ENCODE data around the gene HGFAC.

Gene HGFAC

GRCh38 chr4:3441501-3442459 lies at the start of gene HGFAC:
HGFAC (plus strand) TSS chr4:3441968; CDS start chr4:3442002, 34 bp downstream.
- DNase-seq (ENCODE audit: low spot score) = no peak
- H3K27me3 ChIP-seq (ENCODE audit: insufficient read depth, poor library complexity, severe bottlenecking) = no peaks in the 10 kb centered on the region
- H3K4me3 ChIP-seq (ENCODE audit: severe bottlenecking) = no peak within 1 kb of the TSS
- ATAC-seq (ENCODE audit: low read depth) = no peak
- H3K36me3 ChIP-seq (ENCODE audit: low read depth) = no peaks in the 10 kb centered on the region
- peaks cover 22% of the 10 kb centered on the region for H3K4me1 ChIP-seq (ENCODE audit: insufficient read depth, poor library complexity, severe bottlenecking)
- no peak for TF ChIP-seq CTCF (IDR thresholded peaks at IDR 0.05; ENCODE audit: poor library complexity, severe bottlenecking)
- no peaks in the 10 kb centered on the region for H3K9me3 ChIP-seq (ENCODE audit: severe bottlenecking)
- H3K27ac ChIP-seq (ENCODE audit: poor library complexity, severe bottlenecking) = no peak within 1 kb of the TSS

GRCh38 chr4:3392321-3392720 lies 49.4 kb upstream of the HGFAC start:
- TF ChIP-seq CTCF (IDR thresholded peaks at IDR 0.05; ENCODE audit: poor library complexity, severe bottlenecking) = no peak

GRCh38 chr4:3393171-3393570 lies 48.6 kb upstream of the HGFAC start:
- DNase-seq (ENCODE audit: low spot score) = no peak

More at GRCh38 chr4:3392321-3392720, 49.4 kb upstream of the HGFAC start:
- Histone ChIP-seq H3K4me3 (ENCODE audit: severe bottlenecking) (no peak overlapping the region), H3K36me3 (ENCODE audit: low read depth) (peaks cover 13% of the 10 kb centered on the region; the same call in 1 of the 2 replicates), H3K9me3 (ENCODE audit: severe bottlenecking) (peaks cover 4% of the 10 kb centered on the region), H3K27me3 (ENCODE audit: insufficient read depth, poor library complexity, severe bottlenecking) (no peaks in the 10 kb centered on the region), H3K4me1 (ENCODE audit: insufficient read depth, poor library complexity, severe bottlenecking) (peaks cover 7% of the 10 kb centered on the region), H3K27ac (ENCODE audit: poor library complexity, severe bottlenecking) (no peak overlapping the region)
- ATAC-seq (ENCODE audit: low read depth) (no peak), DNase-seq (ENCODE audit: low spot score) (no peak)

GRCh38 chr4:3396600-3396999 lies 45.2 kb upstream of the HGFAC start:
- ATAC-seq (ENCODE audit: low read depth) (no peak), DNase-seq (ENCODE audit: low spot score) (no peak)
- H3K4me1 ChIP-seq (ENCODE audit: insufficient read depth, poor library complexity, severe bottlenecking) = peaks cover 14% of the 10 kb centered on the region
- H3K36me3 ChIP-seq (ENCODE audit: low read depth) = peaks cover 17% of the 10 kb centered on the region
- no peaks in the 10 kb centered on the region for H3K27me3 ChIP-seq (ENCODE audit: insufficient read depth, poor library complexity, severe bottlenecking)
- no peak for TF ChIP-seq CTCF (IDR thresholded peaks at IDR 0.05; ENCODE audit: poor library complexity, severe bottlenecking)
- peaks cover 4% of the 10 kb centered on the region for H3K9me3 ChIP-seq (ENCODE audit: severe bottlenecking)
- no peak overlapping the region for H3K27ac ChIP-seq (ENCODE audit: poor library complexity, severe bottlenecking)
- no peak overlapping the region for H3K4me3 ChIP-seq (ENCODE audit: severe bottlenecking)

More at GRCh38 chr4:3393171-3393570, 48.6 kb upstream of the HGFAC start:
- TF ChIP-seq CTCF (IDR thresholded peaks at IDR 0.05; ENCODE audit: poor library complexity, severe bottlenecking) = no peak
- ATAC-seq (ENCODE audit: low read depth) = no peak
- peaks cover 17% of the 10 kb centered on the region; the same call in 1 of the 2 replicates for H3K36me3 ChIP-seq (ENCODE audit: low read depth)
- H3K4me3 ChIP-seq (ENCODE audit: severe bottlenecking) = no peak overlapping the region
- no peaks in the 10 kb centered on the region for H3K27me3 ChIP-seq (ENCODE audit: insufficient read depth, poor library complexity, severe bottlenecking)
- H3K27ac ChIP-seq (ENCODE audit: poor library complexity, severe bottlenecking) = no peak overlapping the region
- H3K4me1 ChIP-seq (ENCODE audit: insufficient read depth, poor library complexity, severe bottlenecking) = peaks cover 6% of the 10 kb centered on the region
- peaks cover 4% of the 10 kb centered on the region for H3K9me3 ChIP-seq (ENCODE audit: severe bottlenecking)

- Histone ChIP-seq H3K27me3 (ENCODE audit: insufficient read depth, poor library complexity, severe bottlenecking) (no peaks in the 10 kb centered on the region), H3K4me3 (ENCODE audit: severe bottlenecking) (no peak overlapping the region), H3K9me3 (ENCODE audit: severe bottlenecking) (peaks cover 4% of the 10 kb centered on the region), H3K36me3 (ENCODE audit: low read depth) (peaks cover 17% of the 10 kb centered on the region), H3K4me1 (ENCODE audit: insufficient read depth, poor library complexity, severe bottlenecking) (peaks cover 14% of the 10 kb centered on the region), H3K27ac (ENCODE audit: poor library complexity, severe bottlenecking) (no peak overlapping the region)
- TF ChIP-seq CTCF (IDR thresholded peaks at IDR 0.05; ENCODE audit: poor library complexity, severe bottlenecking) = no peak
- ATAC-seq (ENCODE audit: low read depth) (no peak), DNase-seq (ENCODE audit: low spot score) (no peak)
Measured at GRCh38 chr4:3397128-3397527, 44.6 kb upstream of the HGFAC start.
